ENCODE measurements around the gene CDH15.
"Not testable (repeated sequence)": the region's sequence is repeated elsewhere in the genome, so short reads cannot be mapped to it uniquely, and the experiment has no call there.

Gene CDH15

DNA sequence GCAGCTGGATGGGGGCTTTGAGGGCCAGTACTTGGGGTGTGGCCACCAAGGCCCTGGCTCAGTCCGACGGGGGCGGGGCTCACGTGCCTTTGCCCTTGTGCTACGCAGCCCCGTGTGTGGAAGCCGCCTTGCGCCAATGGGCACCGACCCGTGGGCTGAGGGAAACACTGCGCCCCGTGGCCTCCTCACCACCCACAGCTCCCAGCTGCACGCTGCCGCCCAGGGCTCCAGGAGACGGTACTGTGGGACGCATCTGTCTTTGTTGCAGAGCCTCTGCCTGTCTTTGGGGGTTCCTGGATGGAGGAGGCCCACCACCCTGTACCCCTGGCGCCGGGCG is 7.6 kb downstream of the CDH15 start:
- H3K27ac ChIP-seq, result no peak overlapping the region
- TF ChIP-seq, protein P1, sequence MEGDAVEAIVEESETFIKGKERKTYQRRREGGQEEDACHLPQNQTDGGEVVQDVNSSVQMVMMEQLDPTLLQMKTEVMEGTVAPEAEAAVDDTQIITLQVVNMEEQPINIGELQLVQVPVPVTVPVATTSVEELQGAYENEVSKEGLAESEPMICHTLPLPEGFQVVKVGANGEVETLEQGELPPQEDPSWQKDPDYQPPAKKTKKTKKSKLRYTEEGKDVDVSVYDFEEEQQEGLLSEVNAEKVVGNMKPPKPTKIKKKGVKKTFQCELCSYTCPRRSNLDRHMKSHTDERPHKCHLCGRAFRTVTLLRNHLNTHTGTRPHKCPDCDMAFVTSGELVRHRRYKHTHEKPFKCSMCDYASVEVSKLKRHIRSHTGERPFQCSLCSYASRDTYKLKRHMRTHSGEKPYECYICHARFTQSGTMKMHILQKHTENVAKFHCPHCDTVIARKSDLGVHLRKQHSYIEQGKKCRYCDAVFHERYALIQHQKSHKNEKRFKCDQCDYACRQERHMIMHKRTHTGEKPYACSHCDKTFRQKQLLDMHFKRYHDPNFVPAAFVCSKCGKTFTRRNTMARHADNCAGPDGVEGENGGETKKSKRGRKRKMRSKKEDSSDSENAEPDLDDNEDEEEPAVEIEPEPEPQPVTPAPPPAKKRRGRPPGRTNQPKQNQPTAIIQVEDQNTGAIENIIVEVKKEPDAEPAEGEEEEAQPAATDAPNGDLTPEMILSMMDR (IDR thresholded peaks at IDR 0.05), result no peak
- no peak for DNase-seq (ENCODE audit: low spot score)
- no peak overlapping the region for H3K4me3 ChIP-seq

DNA sequence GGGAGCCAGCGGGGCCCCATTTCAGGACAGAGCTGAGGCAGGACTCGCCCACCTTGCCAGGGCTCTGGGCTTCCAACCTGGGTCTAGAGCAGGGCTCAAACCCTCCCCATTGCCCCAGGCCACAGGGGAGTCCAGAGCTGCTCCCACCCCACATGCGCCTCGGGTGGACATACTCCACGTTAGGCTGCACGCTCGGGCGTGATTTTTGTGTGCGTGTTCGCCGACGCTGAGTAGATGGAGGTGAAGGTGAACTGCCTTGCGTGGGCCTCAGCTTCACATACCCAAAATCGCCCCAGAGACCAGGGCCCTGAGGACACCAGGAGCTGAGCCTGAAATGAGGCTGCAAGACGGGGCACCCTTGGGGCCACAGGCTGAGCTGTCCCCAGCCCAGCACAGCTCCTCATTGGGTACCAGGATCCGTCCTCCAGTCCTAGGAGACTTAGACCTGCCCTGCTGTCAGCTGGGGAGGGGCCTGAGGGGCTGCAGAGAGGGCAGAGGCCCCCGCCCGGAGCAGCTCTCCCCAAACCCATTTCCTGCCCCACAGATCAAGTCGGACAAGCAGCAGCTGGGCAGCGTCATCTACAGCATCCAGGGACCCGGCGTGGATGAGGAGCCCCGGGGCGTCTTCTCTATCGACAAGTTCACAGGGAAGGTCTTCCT is 8.2 kb downstream of the CDH15 start:
- TF ChIP-seq, protein P1 (IDR thresholded peaks at IDR 0.05), result no peak
- no peak overlapping the region for H3K4me3 ChIP-seq
- no peak for DNase-seq (ENCODE audit: low spot score)

DNA sequence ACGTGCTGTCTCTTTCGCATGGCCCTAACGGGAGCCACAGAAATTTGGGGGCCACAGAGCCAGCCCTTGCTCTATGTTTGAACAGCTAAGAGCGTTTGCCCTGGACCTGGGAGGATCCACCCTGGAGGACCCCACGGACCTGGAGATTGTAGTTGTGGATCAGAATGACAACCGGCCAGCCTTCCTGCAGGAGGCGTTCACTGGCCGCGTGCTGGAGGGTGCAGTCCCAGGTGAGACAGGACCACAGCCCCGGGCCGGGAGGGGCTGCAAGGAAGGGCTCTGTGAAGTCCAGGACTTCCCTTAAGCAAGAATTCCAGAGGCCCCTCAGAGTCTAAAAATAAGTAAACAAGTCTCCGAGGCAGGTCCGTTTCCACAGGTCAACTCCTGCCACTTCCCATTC is 11.9 kb downstream of the CDH15 start:
- Histone ChIP-seq H3K27ac (no peak overlapping the region), H3K4me3 (no peak overlapping the region)
- TF ChIP-seq, protein P1 (IDR thresholded peaks at IDR 0.05), result no peak
- no peak for DNase-seq (ENCODE audit: low spot score)

More for the DNA sequence above, 8.2 kb downstream of the CDH15 start:
- no peak overlapping the region for H3K27ac ChIP-seq

DNA sequence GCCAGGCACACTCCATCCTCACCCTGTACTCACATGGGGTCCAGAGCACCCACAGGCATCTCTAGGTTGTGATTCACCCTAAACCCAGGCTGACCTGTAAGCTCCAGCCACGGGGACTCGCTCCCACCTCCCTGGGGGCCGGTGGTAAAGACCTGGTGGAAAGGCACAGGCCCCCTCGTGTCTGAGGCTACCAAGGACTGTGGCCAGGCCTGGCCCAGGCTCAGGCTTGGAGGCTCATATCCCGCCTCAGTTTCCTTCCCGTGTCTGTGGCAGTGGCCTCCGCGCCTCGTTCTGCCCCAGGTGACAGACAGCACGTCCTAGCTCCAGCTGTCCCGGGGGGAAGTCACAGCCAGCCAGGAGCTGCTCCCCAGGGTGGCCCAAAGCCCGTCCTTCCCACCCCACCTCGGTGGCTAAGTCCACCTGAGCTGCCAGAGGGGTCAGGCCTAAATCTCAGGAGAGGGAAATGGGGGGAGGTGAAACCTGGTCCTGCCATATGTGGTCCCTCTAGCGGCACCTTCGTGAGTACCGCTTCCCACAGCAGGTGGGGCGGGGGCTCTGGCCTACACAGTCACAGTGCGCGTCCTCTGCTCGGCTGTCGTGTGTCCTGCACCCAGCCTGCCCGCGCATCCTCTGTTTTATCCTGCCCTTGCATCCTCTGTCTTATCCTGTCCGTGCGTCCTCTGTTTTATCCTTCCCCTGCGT is 12.6 kb downstream of the CDH15 start:
- TF ChIP-seq, protein P1 (IDR thresholded peaks at IDR 0.05), result no peak
- H3K27ac ChIP-seq, result no peak overlapping the region
- no peak overlapping the region for H3K4me3 ChIP-seq
- DNase-seq (ENCODE audit: low spot score), result no peak

DNA sequence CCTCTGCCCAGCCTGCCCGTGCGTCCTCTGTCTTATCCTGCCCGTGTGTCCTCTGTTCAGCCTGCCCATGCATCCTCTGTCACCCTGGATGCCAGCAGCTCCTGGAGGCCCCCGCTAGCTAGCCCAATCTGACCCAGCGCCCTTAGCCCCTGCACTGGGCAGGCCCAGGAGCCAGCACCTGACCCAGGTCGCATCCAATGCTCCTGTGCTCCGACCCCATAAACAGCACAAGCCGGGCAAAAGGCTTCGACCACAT is 13.1 kb downstream of the CDH15 start:
- H3K4me3 ChIP-seq, result no peak overlapping the region
- no peak overlapping the region for H3K27ac ChIP-seq
- TF ChIP-seq, protein P1 (IDR thresholded peaks at IDR 0.05), result no peak
- no peak for DNase-seq (ENCODE audit: low spot score)

DNA sequence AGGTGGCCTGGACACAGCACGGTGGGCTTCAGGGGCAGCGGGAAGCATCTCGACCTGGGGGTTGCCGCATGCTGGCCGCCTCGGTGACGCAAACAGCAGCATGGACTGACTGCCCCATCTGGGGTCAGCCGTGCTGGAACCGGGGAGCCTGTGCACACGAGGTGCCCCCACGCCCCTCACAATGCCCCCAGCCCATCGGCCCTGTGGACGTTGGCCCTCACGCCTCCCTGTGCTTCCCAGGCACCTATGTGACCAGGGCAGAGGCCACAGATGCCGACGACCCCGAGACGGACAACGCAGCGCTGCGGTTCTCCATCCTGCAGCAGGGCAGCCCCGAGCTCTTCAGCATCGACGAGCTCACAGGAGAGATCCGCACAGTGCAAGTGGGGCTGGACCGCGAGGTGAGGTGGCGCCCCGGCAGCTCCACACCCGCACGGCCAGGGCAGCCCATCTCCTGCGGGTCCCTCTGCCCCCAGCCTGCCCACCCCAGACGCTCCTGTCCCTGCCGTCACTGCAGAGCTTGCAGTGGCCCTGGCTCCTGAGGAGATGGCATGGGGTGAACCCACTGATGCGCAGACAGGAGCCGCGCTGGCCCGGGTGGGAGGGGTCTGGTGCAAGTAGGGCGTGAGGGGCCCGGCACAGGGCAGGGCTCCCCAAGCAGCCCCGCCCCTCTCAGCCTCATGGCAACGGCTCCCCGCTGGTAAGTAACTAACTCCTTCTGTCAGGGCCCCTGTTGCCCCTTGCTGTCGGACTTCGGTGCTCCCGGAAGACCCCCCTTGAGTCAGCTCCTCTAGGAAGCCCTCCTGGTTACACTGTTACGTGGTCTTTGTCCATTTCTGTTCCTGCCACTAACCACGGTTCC is 13.6 kb downstream of the CDH15 start:
- DNase-seq (ENCODE audit: low spot score), result no peak
- TF ChIP-seq, protein P1 (IDR thresholded peaks at IDR 0.05), result no peak
- H3K4me3 ChIP-seq, result no peak overlapping the region
- H3K27ac ChIP-seq, result no peak overlapping the region

DNA sequence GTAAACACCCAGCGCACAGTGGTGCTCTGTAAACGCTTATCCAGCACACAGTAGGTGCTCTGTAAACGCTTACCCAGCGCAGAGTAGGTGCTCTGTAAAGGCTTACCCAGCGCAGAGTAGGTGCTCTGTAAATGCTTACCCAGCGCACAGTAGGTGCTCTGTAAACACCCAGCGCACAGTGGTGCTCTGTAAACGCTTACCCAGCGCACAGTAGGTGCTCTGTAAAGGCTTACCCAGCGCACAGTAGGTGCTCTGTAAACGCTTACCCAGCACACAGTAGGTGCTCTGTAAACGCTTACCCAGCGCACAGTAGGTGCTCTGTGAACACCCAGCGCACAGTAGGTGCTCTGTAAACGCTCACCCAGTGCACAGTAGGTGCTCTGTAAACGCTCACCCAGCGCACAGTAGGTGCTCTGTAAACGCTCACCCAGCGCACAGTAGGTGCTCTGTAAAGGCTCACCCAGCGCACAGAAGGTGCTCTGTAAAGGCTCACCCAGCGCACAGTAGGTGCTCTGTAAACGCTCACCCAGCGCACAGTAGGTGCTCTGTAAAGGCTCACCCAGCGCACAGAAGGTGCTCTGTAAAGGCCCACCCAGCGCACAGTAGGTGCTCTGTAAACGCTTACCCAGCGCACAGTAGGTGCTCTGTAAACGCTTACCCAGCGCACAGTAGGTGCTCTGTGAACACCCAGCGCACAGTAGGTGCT is 14.5 kb downstream of the CDH15 start:
- not testable (repeated sequence) for H3K27ac ChIP-seq; DNase-seq (ENCODE audit: low spot score)

DNA sequence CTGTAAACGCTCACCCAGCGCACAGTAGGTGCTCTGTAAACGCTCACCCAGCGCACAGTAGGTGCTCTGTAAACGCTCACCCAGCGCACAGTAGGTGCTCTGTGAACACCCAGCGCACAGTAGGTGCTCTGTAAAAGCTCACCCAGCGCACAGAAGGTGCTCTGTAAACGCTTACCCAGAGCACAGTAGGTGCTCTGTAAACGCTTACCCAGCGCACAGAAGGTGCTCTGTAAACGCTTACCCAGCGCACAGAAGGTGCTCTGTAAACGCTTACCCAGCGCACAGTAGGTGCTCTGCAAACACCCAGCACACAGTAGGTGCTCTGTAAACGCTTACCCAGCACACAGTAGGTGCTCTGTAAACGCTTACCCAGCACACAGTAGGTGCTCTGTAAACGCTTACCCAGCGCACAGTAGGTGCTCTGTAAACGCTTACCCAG is 15.1 kb downstream of the CDH15 start:
- not testable (repeated sequence) for H3K27ac ChIP-seq; H3K4me3 ChIP-seq; DNase-seq (ENCODE audit: low spot score)

More for the DNA sequence above, 14.5 kb downstream of the CDH15 start:
- not testable (repeated sequence) for H3K4me3 ChIP-seq
